ENCODE measurements around the gene GPBAR1. TPM values are rescaled to one million over a fixed set of nuclear protein-coding genes. Genes with fewer than 3 reads are reported as not detected.

Gene GPBAR1
- total and polyA plus RNA-seq, 9 of the 15 experiments (the other 6 are each of a cell fraction or from before 2014, with no cell fraction given) = not detected

- POLR2A ChIA-PET = interaction anchor here (0.7 to 2.0 kb wide), 2 partner anchors 12 to 17 kb away, joined by 3 to 8 read pairs; no protein-coding TSS in a partner anchor
- TF ChIP-seq THAP12 (CRISPR knock-in tag; IDR thresholded peaks at IDR 0.05) = no peak
- no peak for TF ChIP-seq ZEB2 (IDR thresholded peaks at IDR 0.05)
- no peak for TF ChIP-seq MTF1 (CRISPR knock-in tag; IDR thresholded peaks at IDR 0.05; ENCODE audit: borderline replicate concordance)
- no peak for TF ChIP-seq ILF3 (IDR thresholded peaks at IDR 0.05; ENCODE audit: borderline replicate concordance)
- no peak for TF ChIP-seq VEZF1 (CRISPR knock-in tag; IDR thresholded peaks at IDR 0.05)
- TF ChIP-seq FOXM1 (IDR thresholded peaks at IDR 0.05; ENCODE audit: low read depth) = no peak
- TF ChIP-seq FOXM1 (CRISPR knock-in tag; IDR thresholded peaks at IDR 0.05; ENCODE audit: low read depth) = no peak
- no peak for TF ChIP-seq EWSR1 (IDR thresholded peaks at IDR 0.05; ENCODE audit: borderline replicate concordance, low read depth, partially characterized antibody)
- TF ChIP-seq ARID2 (IDR thresholded peaks at IDR 0.05) = no peak
- TF ChIP-seq CBX1 (IDR thresholded peaks at IDR 0.05; ENCODE audit: low read depth) = no peak
- TF ChIP-seq ZNF316 (IDR thresholded peaks at IDR 0.05) = no peak
- TF ChIP-seq TAF9B (IDR thresholded peaks at IDR 0.05; ENCODE audit: partially characterized antibody) = no peak
- no peak for TF ChIP-seq E2F3 (CRISPR knock-in tag; IDR thresholded peaks at IDR 0.05)
- TF ChIP-seq ARID3A (IDR thresholded peaks at IDR 0.05; ENCODE audit: borderline replicate concordance, low read depth, low read length) = no peak
- TF ChIP-seq NCOR1 (IDR thresholded peaks at IDR 0.05) = no peak
- no peak for TF ChIP-seq RBM22 (IDR thresholded peaks at IDR 0.05; ENCODE audit: low read depth, low read length, poor library complexity, severe bottlenecking)
- TF ChIP-seq STAT5A (IDR thresholded peaks at IDR 0.05; ENCODE audit: borderline replicate concordance, low read length) = no peak
- TF ChIP-seq LCOR (CRISPR knock-in tag; IDR thresholded peaks at IDR 0.05) = no peak
- TF ChIP-seq ETV1 (tag; conservative IDR thresholded peaks at IDR 0.05; ENCODE audit: low read depth) = no peak
- Histone ChIP-seq H3K79me2 (ENCODE audit: control insufficient read depth, insufficient read depth, low read length) (no peaks in the 10 kb centered on the region), H3K9ac (ENCODE audit: insufficient read depth in 1 of 2, low read depth in 2 of 2, low read length in 2 of 2) (no peak overlapping the region), H3K36me3 (ENCODE audit: control insufficient read depth, insufficient read depth, low read length) (peaks cover 75% of the 10 kb centered on the region), H3K4me3 (no peak overlapping the region), H4K20me1 (replicated peaks; ENCODE audit: control insufficient read depth, insufficient read depth, low read length) (no peaks in the 10 kb centered on the region), H3K4me1 (replicated peaks in 1 of 2; ENCODE audit: control insufficient read depth in 2 of 2, insufficient read depth in 2 of 2, low read length in 2 of 2) (no peaks in the 10 kb centered on the region; a peak in 1 of 5 replicates), H3K27me3 (ENCODE audit: control insufficient read depth in 2 of 2, insufficient read depth in 2 of 2, low read length in 2 of 2) (no peaks in the 10 kb centered on the region), H2AFZ (ENCODE audit: low read depth, low read length) (no peak overlapping the region), H3K4me2 (ENCODE audit: insufficient read depth, low read length) (no peak overlapping the region), H3K27ac (ENCODE audit: extremely low read depth, low read depth, low read length) (no peak overlapping the region), H3K9me3 (replicated peaks; ENCODE audit: control insufficient read depth, insufficient read depth, low read depth, low read length) (no peaks in the 10 kb centered on the region), H3K9me1 (ENCODE audit: control insufficient read depth, insufficient read depth, low read length) (no peaks in the 10 kb centered on the region)
- BruUV-seq (replicated peaks) = no TSS peak
- FAIRE-seq = no peak
- WGBS (ENCODE audit: insufficient coverage, low coverage, missing lambda C conversion rate) = 100% methylated on average over 2 of the region's 2 CpGs
- in situ Hi-C loops (cut with MboI) = no loop called here
- no peak for ATAC-seq
- DNase-seq (ENCODE audit: extremely low read depth in 1 of 4, low spot score in 3 of 4) = no peak
- CTCF ChIA-PET (ENCODE audit: low intra/inter-chr PET ratio) = no interaction called here
- intact Hi-C loops (cut with micrococcal nuclease) = no loop called here
Measured at GRCh38 chr2:218235017-218235416, 25.8 kb upstream of the GPBAR1 start.

All from K562 (cell line).